ENCODE data around the gene OLIG1. TPM values are rescaled to one million over a fixed set of nuclear protein-coding genes. Genes with fewer than 3 reads are reported as not detected.

OLIG1 gene
- total RNA-seq, 1 donor from 2014 or later = not detected

DNA sequence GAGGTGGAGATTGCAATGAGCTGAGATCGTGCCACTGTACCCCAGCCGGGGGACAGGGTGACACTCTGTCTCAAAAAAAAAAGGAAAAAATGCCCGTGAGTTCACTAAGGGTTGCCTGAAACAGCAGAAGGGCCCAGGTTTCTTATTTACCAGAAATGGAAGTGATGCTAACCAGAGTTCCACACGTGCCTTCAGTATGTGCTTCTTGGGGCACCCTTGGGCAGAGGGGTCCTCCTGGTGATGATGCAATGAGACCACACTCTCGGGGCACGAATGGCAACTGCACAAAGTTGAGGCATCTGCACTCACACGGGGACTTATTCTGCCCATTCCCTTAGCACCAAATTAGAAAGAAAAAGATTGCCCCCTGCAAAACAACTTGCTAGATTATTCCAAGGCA lies 29.2 kb downstream of the OLIG1 start:
- no peak for DNase-seq (ENCODE audit: low read depth in 2 of 2)

DNA sequence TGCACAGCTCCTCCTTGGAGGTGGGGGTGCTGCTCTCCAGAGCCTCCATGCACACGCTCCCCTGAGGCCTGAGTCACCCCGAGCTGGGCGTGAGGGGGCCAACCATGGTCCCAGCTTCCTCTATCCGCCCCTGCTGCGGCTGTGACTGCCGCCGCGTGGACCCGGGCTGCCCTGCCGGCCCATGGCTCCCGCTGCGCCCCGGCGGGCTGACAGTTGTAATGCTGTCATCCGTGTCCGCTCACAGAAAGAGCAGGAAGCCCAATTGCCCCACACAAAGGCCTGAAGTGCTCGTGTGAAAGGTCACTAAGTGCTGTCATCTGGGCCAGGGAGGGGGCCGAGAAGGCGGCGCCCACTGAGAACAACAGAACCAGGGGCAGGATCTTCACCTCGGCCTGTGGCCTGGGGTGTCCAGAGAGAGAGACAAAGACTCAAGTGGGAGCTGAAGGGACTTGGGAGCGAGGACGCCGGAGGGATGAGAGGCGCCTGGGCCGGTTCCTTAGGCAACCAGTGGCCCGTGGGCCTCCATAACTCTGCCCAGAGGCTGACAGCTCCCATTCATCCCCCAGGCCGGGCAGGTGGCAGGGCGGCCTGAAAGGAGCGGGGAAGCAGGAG lies 31.5 kb downstream of the OLIG1 start:
- DNase-seq (ENCODE audit: low read depth in 2 of 2) = no peak

DNA sequence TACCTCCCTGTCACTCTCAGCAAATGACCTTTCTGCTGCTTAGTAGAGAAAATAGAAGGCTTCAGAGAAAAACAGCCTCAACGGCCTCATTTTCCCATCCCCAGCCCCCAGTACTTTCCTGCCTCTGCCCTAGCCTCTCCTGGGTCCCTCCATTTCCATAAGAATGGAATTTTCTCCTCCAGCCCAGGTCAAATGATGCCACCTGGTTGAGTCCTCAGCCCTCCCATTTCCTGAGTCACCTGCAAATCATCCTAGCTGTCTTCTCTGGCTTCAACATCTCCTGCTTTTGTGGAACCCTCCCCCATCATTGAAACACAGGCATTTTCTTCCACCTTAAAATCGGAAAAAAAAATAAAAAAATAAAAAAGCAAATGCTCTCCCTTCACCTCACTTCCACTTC lies 35.1 kb downstream of the OLIG1 start:
- no peak for DNase-seq (ENCODE audit: low read depth in 2 of 2)

DNA sequence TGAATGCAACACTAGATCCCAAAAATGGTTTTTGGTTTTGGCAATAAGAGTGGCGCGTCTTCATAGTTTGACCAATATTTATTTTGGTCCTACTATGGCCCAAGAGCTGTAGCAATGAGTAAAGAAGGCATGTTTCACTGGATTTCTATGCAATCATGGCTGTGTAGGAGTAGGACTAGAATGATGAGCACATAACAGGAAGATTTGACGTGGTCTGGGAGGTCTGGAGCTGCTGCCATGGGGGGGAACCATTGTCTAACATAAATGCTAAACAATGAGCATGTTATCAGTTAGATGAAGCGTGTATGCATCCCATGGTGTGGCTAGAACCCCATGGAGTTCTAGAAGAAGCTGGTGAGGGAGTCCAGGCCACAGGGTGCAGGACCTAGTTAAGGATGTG lies 38.3 kb downstream of the OLIG1 start:
- DNase-seq (ENCODE audit: low read depth in 2 of 2) = no peak

DNA sequence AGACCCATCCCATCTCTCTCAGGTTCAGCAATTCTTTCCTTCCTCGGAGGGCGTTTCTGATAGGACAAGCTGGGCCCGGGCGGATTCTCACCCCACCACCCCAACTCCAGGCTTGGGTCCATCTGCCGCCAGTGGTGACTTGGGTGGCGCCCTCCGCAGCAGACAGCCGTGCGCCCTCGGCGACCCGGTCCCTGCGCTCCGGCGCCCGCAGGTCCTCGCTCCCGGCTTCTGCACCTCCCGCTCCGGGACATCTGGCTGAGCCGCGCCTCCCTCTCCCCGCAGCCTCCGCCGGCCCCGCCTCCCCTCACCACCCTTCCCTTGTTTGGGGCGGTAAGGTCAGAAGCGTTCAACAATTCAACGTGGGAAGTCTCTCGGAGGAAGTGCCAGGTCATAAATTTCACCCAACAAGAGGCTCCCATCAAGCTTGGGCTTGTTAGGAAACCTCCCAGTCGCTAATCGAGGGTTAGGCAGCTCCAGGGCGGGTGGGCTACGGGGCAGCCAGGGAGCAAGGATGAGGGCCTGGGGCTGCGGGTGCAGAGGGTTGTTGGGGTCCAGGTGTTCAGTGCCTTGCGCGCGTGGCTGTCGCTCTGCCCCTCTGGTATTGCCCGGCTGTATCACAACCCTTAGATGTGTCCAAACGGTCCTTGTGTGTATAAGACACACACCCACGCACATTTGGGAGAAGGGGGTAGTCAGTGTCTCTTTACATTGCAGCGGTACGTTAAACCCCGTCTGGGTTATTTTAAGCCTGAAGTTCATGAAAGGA lies 39.8 kb downstream of the OLIG1 start:
- DNase-seq (ENCODE audit: low read depth in 2 of 2) = no peak

DNA sequence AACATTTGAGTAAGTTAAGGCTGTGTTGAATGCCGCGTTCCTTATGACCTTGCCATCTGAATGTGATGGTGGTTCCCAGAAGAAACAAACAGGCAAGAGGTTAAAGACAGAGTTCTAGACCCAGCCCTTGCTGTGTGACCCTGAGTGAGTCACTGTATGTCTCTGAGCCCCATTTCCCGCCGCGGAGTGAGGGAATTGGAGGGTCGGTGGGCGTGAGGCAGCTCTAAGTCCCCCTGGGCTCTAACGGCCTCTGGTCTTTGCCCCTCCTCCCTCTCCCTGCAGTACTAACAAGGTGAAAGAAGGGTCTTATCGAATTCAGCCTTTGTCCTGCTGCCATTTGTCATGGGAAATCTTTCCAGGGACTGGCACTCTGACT lies 40.4 kb downstream of the OLIG1 start:
- no peak for DNase-seq (ENCODE audit: low read depth in 2 of 2)

DNA sequence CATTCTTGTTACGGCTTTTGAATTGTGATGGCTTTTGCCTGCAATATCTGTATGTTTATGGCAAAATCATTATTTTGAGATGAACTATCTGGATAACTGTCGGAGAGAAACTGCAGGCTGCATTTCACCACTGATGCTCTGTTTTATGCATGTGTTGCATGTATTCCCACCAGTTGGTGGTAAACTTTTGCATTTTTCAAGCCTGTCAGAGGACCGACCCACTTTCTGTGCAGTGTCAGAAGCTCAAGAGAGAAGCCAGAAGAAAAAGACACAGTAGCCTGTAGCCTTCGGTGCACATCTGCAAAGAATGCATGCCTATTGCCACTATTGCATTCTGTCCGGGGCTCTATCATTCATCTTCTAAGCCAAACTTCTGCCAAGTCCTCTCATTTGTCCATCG lies 41.6 kb downstream of the OLIG1 start:
- DNase-seq (ENCODE audit: low read depth in 2 of 2) = no peak

DNA sequence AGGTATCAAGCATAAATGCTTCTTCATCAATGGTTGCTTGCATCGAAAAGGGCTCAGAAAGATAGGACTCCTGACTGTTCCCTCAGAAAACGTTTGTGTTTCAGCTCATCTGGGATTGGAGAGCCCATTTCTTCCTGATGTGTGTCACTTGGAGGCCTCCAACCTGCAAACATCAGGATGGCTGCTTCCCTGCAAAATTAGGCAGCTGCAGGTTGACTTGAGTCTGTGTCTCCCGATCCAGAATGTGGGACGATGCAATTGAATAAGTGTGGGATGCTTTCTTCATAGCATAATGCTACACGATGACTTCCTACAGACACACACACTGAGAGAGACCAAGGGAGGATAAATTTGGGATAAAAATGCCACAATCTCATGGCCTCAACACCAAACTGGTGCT lies 42.2 kb downstream of the OLIG1 start:
- DNase-seq (ENCODE audit: low read depth in 2 of 2) = no peak

DNA sequence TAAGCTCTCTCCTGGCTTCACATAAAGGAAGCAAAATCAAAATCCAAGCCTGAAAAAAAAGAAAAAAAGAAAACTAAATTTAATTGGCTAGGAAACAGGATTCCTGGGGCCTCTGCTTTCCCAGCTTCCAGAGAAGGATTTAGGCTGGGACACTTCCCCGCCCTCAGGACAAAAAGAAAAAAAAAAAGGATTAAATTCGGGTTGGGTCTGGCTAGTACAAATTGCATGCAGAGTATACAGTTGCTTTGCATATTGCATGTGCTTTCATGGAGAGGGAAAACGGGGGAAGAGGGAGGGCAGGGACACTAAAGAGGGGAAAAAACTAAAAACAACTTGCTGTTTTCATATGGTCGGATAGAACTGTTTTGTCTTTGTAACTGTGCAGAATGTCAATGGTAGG lies 42.7 kb downstream of the OLIG1 start:
- DNase-seq (ENCODE audit: low read depth in 2 of 2) = no peak

DNA sequence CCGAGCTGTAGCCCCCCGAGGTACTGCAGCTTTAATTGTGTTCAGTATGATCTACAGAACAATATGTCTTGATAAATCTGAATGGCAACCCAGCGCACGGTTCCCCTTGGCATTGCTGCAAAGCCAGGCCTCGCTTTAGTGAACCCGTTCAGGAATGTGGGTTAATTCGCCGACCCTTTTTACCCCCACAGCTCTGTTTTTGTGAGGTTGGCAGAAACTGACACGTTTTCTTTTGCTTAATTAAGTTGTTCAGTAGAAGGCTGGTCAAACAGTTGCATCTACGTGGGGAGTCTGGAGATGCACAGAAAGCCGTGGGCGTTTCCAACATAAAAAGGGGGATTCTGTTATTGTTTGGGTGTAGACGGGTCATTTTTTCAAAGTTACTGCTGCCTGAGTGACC lies 43.2 kb downstream of the OLIG1 start:
- DNase-seq (ENCODE audit: low read depth in 2 of 2) = no peak

DNA sequence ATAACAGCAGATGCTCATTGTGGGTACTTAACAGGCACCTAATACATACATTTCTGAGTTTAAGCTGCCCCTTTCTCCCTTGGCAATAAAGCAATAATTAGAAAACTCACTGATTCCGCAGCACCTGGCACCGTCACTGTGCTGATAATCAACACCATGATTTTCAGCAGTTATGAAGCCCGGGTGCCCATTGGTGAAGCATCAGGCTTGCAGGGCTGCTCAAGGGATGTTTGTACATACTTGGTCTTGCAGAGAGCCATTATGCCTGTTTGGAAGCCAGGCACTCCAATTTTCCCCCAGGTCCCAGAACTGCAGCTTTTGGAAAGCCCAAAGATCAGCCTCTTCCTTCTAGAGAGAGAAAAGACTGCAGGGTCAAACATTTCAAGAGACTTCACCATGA lies 44.3 kb downstream of the OLIG1 start:
- DNase-seq (ENCODE audit: low read depth in 2 of 2) = no peak

DNA sequence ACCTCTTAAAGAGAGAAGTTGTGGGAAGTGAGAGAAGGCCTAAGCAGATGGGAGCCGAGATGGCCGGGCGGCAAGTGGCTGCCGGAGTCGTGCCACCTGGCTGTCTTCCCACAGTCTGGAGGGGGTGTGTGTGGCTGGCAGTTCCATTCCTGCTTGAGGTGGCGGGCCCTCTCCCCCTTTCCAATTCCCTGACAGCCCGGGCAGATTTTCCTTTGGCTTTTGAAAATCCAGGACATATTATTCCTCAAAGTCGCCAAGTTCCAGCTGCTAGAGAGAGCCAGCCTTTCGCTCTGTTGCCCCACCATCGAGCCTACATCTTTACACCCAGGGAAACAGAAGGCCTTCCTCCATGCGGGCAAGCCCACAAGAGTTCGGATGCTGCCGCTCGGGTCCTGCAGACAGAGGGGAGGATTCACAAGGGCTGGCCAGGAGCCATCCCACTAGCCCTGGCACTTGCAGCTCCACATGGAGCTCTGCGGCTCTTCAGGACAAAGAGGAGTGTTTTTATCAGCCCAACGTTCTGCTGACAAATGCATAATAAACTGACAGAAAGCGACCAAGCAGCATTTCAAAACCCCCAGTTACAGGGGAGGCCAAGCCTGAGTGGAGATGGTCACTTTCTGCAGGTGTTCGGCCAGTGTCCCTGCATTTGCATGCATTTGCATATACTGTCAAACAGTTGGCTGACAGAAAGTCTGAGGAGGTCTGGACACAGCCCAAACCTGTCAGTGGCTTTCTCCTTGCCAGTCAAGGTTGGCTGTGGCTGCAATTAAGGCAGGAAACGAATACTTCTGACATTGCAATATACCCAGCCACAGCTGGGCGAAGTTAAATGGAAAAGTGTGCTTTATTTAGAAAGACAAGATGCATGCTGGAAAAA lies 45.9 kb downstream of the OLIG1 start:
- no peak for DNase-seq (ENCODE audit: low read depth in 2 of 2)

DNA sequence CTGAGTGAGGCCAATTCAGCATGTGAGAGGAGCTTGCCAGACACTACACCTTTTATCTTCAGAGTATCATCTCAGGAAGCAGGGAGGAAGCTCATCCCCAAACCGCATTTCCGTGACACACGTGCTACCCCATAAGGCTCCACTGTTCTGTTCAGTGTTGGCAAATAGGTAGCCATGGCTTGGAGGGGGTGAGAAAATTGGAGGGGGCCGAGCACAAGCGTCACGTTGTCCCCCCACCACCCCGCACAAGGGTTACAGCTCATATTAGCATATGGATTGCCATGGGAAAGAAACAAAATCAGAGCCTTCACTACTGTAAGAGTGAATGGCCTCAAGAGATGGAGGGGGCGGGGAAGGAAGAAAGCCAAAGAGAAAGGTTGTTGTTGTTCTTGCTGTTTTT lies 46.7 kb downstream of the OLIG1 start:
- DNase-seq (ENCODE audit: low read depth in 2 of 2) = no peak

DNA sequence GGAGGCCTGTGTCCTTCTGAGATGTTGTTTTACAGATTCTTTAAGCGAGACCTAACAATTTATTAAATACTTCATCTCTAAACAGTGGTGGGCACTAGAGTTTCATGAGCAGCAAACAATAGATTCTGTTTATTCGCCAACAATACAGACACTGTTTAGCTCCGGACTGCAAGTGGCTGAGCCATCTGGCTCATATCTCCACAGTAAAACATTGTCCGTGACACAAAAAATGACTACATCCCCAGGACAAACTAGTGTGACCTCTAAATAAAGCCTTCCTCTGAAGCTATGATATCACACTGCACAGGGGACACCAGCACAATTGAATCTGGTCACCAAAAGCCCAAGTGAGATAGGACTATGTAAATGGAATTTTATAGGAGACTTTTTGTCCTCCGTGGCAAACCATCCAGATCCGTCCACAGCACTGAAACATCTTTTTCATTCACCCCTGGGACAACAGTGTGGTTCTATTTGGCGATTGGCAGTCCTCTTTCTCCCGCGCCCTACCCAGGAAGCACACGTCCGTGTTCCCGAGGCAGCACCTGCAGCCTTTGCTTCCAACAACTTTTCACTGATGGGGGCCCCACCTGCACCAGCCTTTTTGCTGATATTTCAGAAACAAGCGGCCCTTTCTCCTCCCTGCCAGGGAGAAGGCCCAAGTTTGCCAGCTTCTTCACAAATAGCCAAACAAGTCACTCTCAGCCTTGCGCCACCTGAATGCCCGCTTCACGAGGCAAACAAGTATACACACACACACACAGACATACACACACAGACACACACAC lies 47.4 kb downstream of the OLIG1 start:
- no peak for DNase-seq (ENCODE audit: low read depth in 2 of 2)

Other genes with a start within 250 kb of the OLIG1 start
- gene OLIG2, start 44.2 kb upstream of the OLIG1 start, total RNA-seq = not detected in 2 replicates
- 5.4 and 8.1 TPM in 2 replicates for gene IFNAR2, start 159.8 kb downstream of the OLIG1 start, total RNA-seq
- 34.0 and 46.4 TPM in 2 replicates for gene IL10RB, start 196.2 kb downstream of the OLIG1 start, total RNA-seq